GM19463 (cell line): ENCODE results near the gene NDUFV1.
A peak's percentile ranks its signal among the peaks of the same experiment; 100 is the strongest.
"Not testable (repeated sequence)": the region's sequence is repeated elsewhere in the genome, so short reads cannot be mapped to it uniquely, and the experiment has no call there.

ENCODE experiments used
- ATAC-seq: cut with Tn5 transposase; IDR thresholded peaks from one replicate; pipeline ENCODE4 v1.9.1; 2021; ENCODE audit warnings: mild to moderate bottlenecking, moderate library complexity; ENCODE audit not compliant: unreplicated experiment

The NDUFV1 gene

GRCh38 chr11:67606492-67607295 is at the start of gene NDUFV1:
TSS of gene NDUFV1 (plus strand) at chr11:67606936. CDS start at chr11:67607005, 69 bp downstream.
- peak; percentile 99 for ATAC-seq

GRCh38 chr11:67558084-67558772 is 48.5 kb upstream of the NDUFV1 start:
- ATAC-seq: no peak

- ATAC-seq: no peak
These were observed 44.6 kb upstream of the NDUFV1 start for GRCh38 chr11:67561971-67562619.

- ATAC-seq: no peak
These were observed 43.6 kb upstream of the NDUFV1 start for GRCh38 chr11:67562963-67563704.

GRCh38 chr11:67563705-67564114 is 43.0 kb upstream of the NDUFV1 start:
- not testable (repeated sequence) for ATAC-seq

- ATAC-seq: no peak
These were observed 42.5 kb upstream of the NDUFV1 start for GRCh38 chr11:67564230-67564629.

- no peak for ATAC-seq
These were observed 35.3 kb upstream of the NDUFV1 start for GRCh38 chr11:67571443-67571842.

- ATAC-seq: no peak
These were observed 34.4 kb upstream of the NDUFV1 start for GRCh38 chr11:67572305-67572704.

- no peak for ATAC-seq
These were observed 33.9 kb upstream of the NDUFV1 start for GRCh38 chr11:67572747-67573419.

GRCh38 chr11:67574938-67575337 is 31.8 kb upstream of the NDUFV1 start:
- ATAC-seq: no peak

- no peak for ATAC-seq
These were observed 29.8 kb upstream of the NDUFV1 start for GRCh38 chr11:67576735-67577475.

- ATAC-seq: no peak
These were observed 28.8 kb upstream of the NDUFV1 start for GRCh38 chr11:67577951-67578350.

GRCh38 chr11:67581469-67581868 is 25.3 kb upstream of the NDUFV1 start:
- ATAC-seq: no peak

- ATAC-seq: no peak
These were observed 24.7 kb upstream of the NDUFV1 start for GRCh38 chr11:67582011-67582410.

GRCh38 chr11:67583247-67584204 is 23.2 kb upstream of the NDUFV1 start, which contains the start of gene GSTP1:
TSS of gene GSTP1 (plus strand) at chr11:67583812. CDS start at chr11:67583844, 32 bp downstream.
- ATAC-seq: peak; percentile 57

- ATAC-seq: peak; percentile 5
These were observed 22.4 kb upstream of the NDUFV1 start for GRCh38 chr11:67584205-67584880.

GRCh38 chr11:67584881-67585873 is 21.6 kb upstream of the NDUFV1 start:
- no peak for ATAC-seq
